Body of pancreas (tissue), 4 donors: ENCODE data around the gene EDN1.

Experiments
- POLR2A ChIP-seq, 3 donors: fragments of 450-650 bp; IDR thresholded peaks; one replicate each; pipeline ENCODE4 v1.6.1; 2016; ENCODE audit warnings: antibody characterized with exemption in 3 of 3, mild to moderate bottlenecking in 2 of 3
- TF ChIP-seq, protein P1 (sequence below), 7 experiments: fragments of 450-650 bp in 4 of 7; fragments of 200-600 bp in 3 of 7; sonication (generic) in 3 of 7; IDR thresholded peaks; one replicate each; pipeline ENCODE4 v1.5.1; 2016 to 2019; ENCODE audit warnings: antibody characterized with exemption in 7 of 7

DNA sequence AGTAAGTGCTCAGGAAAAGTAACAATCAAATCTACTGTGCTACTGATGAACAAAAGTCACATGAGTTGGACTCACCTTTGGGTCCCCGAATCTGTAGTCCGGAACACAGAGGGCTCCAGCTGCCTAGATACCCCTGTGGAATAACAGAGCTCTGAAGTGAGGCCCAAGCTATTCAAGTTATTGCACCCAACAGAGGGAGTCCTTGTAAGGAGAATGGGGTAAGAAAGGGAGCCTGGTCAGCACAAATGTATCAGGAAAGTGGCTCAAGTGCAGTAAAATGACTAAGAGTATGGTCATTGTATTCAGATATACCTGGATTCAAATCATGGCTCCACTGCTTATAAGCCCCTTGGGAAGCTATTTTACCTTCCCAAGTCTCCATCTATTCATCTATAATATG, 20.9 kb downstream of the EDN1 start:
- TF ChIP-seq, protein P1, sequence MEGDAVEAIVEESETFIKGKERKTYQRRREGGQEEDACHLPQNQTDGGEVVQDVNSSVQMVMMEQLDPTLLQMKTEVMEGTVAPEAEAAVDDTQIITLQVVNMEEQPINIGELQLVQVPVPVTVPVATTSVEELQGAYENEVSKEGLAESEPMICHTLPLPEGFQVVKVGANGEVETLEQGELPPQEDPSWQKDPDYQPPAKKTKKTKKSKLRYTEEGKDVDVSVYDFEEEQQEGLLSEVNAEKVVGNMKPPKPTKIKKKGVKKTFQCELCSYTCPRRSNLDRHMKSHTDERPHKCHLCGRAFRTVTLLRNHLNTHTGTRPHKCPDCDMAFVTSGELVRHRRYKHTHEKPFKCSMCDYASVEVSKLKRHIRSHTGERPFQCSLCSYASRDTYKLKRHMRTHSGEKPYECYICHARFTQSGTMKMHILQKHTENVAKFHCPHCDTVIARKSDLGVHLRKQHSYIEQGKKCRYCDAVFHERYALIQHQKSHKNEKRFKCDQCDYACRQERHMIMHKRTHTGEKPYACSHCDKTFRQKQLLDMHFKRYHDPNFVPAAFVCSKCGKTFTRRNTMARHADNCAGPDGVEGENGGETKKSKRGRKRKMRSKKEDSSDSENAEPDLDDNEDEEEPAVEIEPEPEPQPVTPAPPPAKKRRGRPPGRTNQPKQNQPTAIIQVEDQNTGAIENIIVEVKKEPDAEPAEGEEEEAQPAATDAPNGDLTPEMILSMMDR (IDR thresholded peaks at IDR 0.05): peak in 4 of 7 experiments; percentile 43 to 57 (median 44)
- TF ChIP-seq POLR2A (IDR thresholded peaks at IDR 0.05): no peak
